Activated T-cell treated with anti-CD3 and anti-CD28 coated beads for 1 hour (primary cell): ENCODE measurements around the gene WWOX.

Experiments used
- DNase-seq: peaks from one replicate; pipeline ENCODE4 v3.0.0-alpha.2; 2020; ENCODE audit warnings: low read depth

The WWOX gene

DNA sequence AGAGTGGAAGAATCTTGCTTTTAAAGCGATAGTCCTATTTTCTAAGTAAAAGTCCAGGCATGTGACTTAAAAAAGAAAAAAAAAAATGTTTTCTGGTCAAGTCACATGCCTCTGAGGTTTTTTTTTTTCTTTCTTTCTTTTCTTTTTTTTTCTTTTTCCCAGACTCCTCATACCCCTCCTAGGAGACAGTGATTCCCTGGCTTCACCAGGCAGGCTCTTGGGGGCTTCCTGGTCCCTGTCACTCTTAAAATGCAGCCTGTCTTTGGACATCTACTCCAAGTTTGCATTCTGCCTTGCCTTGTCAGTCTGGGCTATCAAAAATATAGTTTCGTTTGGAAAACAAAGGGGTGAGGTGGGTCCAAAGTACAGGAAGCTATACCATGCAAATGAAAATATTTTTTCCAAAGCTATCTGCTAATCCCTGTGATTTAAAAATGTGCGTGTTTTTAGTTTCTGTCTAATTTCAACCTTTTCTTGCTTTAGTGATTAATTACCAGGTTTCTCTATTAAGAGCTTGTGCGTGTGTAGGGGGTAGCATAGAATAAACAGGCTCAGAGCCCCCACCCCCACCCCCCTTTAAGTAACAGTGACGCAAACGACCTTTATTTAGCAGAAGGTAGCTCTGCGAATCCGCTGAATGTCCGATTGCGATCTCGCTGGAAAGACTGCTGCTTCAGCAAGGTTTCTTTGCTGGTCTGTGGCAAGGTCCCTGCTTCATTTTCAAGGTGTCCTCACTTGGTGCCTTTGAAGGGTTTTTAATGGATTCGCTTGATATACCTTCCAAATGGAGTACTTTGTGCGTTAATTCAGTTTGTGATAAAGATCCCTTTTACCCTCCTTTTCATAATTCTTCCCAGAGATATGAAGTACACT lies 510.2 kb downstream of the WWOX start:
- no peak for DNase-seq

DNA sequence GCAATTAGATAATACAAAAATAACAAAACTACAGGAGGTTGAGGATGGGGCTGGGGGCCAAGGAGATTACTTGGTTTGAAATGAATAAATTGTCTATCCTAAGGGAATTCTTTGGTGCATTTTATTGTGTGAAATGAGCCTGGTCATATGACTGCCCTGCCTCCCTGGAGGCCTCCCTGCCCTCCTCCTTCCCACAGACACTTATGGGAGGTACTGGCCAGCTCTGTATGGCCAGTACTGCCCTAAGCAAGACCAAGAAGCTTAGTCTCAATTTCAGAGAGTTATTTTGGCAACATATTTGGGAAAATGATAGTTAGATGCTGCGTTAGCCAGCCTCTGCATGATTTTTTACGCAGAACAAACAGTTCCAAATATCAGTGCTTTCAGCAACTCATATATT lies 511.9 kb downstream of the WWOX start:
- DNase-seq = no peak

DNA sequence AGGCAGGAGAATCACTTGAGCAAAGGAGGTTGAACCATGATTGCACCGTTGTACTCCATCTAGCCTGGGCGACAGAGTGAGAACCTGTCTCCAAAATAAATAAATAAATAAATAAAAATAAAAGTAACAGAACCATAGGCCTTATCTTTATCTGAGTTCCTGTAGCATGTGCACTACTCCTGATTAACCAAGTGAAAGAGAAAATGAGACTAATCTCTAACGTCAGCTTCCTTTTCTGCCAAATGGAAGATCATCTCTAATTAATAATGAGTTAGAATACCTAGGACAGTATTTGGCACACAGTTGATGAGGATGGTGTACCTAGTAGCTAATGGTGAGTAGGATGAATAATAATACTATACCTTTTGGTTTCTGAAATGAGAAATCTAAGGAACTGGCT lies 520.4 kb downstream of the WWOX start:
- DNase-seq = no peak

DNA sequence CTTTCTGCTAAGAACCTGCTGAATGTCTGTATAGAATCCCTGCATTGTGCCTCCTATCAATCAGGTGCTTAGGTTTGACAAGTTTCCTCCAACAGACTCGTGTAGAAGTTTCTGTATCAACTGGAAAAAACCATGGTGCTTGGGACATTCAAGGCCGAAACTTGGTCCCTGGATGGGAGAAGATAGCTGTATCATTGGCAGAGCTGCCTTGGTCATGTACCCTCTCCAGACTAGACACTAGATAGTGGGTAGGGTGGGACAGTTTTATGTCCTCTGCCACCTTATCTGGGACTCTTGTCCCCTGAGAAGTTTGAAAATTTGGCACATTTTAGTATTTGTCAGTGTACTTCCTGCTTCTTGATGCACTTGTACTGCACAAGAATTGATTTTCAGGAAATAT lies 520.8 kb downstream of the WWOX start:
- no peak for DNase-seq

DNA sequence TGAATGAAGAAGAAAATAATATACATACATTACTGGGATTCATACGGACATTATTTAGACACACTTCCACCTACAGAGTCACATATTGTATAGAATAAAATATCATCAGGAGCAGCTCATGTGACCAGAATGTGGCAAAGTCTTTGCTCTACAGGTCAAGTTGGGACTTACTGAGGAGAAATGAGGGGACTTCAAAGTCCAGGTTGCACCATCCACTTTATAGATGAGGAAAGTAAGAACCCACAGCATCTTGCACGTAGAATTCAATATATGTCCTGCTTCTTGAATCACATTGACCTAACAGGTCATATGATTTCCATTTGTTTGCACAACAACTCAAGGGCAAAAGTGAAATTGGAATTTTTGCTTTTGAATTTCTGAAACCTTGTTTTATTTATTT lies 524.3 kb downstream of the WWOX start:
- no peak for DNase-seq

DNA sequence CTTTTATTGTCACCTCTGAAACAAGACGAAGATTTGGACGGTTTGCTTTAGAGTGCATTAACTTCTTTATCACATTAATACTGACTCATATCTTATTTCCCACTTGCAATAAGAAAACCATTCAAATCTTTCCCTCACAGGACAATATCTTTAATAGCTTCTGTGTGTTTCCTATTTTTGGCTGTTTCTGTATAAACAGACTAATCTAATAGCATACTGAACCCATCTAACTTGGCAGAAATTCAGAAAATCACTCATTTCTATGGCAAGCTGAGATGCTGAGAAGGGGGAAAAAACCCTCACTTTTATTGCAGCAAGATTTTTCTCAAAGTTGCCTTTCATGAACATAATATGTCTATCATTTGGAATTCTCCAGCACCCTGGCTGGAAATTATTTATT lies 524.9 kb downstream of the WWOX start:
- no peak for DNase-seq

DNA sequence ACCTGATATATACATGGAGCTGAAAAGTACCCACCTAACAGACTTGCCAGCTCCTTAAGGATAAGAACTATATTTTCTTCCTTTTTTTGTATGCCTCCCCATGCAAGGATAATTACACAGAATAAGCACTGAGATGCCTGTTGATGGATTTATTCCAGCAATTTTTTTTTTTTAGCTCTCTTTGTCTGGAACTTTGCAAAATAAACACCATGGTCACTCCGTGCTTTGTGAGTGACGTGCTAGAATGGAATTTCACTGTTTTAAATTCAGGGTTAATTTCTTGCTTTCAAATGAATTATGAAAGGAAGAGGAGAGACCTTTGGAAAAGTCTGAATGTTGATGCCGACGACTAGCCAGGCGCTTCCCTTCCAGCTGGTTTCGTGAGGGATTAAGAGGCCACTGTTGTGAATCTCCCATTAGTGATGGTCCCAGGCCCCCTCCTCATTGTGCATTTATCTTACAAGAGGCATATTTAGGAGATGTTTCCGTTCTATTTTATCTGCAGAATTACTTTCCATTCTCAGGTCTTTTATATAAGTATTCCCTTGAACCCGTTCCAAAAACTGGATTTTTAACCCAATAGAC lies 529.1 kb downstream of the WWOX start:
- no peak for DNase-seq

DNA sequence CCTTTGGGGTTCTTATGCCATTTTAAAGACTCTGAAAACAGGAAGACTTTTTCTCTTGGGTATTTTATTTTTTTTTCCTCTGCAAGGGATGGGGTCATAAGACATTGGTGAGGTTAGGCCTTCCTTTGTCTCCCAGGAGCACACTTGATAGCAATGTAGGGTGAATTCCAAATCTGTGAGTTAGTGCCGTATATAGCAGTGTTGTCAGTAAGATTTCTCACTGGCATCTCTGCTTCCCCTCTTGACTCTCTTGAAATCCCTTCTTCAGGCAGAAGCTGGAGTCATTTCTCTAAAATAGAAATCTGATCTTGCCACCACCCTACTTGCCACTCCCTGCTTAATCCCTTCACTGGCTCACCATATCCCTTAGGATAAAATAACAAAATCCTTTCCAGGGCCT lies 529.7 kb downstream of the WWOX start:
- no peak for DNase-seq

DNA sequence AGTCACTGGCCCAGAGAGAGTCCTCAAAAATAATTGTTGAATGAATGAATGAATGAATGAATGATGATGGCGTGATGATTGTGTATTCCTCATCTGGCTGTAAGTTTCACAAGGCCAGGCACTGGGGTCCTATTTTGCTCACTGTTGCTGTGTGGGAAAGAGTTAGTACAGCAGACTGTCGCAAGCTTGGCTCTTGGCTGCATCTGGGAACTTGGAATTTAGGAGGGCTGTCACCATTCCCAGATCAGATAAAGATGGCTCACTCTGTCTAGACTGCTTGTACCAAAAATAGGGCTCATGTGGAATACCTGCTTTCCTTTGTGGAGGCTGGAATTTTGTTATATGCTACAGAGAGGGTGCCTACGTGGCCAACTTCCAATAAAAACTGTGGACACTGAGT lies 530.6 kb downstream of the WWOX start:
- no peak for DNase-seq

DNA sequence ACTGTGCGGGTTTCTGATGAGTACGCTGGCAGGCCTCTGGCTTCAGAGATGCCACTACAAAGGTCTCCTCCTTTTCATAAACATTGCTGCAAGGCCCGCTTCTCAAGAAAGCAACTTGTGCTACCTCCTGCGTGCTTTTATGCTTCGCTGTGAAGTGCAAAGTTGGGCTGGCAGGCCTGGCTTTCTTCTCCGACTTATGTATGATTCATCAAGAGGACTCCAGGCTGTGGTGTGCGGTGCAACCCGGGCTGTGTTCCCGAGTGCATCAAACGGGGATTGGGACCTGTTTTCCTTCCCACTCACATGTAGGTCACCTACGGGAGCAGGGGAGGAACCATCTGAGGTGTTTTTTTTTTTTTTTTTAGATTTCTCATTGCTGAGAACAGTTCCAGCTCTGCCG lies 534.1 kb downstream of the WWOX start:
- DNase-seq = no peak

DNA sequence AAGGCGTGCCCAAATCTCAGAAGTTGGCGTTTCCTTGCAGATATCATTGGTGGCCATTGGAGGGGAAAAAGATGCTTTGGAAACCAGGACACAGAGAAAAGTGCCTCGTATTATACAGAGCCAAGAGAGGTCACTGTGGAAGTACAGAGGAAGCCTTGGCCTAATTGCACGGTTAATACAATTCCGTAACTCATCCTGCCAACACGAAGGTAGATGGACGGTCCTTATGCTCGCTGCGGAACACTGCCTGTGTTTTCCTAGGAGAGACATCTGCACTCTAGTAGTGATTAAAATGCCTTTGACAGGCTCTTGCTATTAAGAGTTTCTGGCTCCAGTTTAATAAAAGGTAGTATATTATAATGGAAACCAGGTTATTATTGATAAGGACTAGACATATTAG lies 536.4 kb downstream of the WWOX start:
- DNase-seq = no peak

DNA sequence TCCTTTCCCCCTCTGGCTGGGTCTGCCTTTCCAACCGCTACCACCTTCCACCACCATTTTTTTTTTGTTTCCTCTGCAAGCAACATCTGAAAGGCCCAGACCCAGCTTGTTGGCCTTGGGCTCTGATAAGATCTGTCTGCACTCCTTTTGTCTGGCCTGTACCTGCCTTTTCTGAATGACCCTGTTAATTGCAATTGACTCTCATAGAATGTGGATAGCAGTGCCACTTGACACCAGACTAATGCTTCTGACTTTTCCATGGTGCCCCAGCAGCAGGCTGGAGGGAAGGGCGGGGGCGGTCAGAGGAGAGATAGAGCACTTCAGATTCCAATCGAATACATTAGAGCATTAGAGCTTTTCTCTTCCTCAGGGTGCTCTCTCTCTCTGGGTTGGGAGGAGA lies 538.9 kb downstream of the WWOX start:
- no peak for DNase-seq

DNA sequence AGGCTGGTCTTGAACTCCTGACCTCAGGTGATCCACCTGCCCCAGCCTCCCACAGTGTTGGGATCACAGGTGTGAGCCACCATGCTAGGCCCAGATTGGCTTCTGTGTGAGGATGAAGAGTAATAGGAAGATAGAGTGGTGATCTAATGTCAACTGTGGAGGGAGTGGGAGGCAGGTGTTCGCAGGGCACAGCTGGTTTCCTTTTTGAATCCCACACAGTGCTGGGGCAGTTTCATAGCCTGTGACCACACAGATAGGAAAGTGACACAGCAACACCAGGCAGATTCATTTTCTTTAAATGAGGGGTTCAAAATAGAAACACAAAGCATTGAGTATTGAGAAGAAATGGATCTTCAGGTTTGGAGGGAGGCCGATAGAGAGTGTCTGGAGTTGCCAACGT lies 540.3 kb downstream of the WWOX start:
- no peak for DNase-seq

DNA sequence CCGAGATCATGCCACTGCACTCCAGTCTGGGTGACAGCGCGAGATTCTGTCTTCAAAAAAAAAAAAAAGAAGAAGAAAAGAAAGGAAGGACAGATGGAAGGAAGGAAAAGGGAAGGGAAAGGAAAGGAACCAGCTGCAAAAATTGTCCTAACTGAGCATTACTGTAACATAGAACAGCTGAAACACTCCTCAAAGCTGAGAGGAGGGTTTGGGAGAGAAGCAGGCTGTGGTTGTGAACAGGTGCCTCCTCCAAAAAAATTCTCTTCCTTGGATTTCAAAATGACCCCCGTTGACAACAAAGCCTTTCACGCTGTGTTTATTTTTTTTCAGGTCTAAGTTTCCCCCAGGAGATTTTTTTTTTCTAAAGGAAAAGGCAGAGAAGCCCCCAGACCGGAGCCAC lies 541.4 kb downstream of the WWOX start:
- DNase-seq = no peak

DNA sequence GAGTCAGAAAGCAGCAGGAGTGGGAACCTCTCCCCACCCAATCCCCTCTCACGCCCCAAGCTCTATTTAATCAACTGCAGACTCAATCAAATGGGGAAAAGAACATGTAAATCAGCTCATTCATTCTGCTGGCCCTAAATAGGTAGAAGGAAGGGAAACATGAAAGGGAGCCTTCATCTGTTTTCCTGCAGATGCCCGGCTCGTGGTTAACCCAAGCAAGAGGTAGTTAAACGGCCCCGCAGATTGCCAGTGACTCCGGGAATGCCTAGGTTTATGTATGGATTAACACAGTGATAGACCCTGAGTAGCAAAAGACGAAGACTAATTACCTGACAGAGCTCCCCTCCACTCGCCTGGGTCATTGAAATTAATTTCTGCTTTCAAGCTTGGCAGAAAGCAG lies 542.0 kb downstream of the WWOX start:
- no peak for DNase-seq

DNA sequence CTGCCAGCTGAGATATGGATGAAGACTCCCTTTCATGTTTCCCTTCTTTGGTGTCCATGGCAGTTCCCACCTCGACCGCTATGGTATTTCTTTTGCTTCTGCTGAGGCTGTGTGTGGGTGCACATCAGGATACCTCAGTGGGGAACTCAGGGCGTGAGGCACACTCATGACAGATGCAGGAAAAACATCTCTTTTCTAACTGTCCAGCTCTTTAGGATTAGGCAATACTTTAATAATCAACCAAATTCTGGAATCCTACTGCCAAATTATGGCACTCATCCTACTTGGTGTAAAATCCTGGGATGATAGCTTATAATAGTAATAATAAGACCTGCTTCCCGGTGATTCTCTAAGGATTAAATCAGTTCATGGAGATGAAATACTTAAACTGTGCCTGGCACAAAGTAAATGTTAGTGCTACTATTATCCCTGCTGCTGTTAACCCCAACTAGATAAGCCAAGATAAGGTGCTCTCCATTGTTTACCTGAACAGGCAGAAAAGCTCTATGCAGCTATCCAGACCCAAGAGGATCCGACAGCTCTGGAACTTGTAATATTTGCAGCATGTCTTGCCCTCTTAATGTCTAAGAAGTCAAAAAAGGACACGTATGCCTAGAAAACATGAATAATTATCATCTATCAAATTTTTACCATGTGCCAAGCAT lies 543.3 kb downstream of the WWOX start:
- no peak for DNase-seq

DNA sequence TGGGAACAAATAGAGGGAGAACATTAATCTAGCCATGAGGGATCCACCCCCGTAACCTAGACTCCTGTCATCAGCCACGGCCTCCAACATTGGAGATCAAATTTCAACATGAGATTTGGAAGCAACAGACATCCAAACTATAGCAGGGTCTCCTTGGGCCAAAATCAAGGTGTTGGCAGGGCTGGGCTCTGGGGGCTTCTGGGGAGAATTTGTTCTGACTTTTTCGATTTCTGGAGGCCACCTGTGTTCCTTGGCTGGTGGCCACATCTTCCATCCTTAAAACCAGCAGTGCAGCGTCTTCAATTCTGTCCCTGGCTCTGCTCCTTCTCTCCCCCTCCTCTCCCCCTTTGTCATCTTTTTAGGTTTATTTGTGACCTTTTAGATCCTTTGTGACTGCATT lies 546.2 kb downstream of the WWOX start:
- no peak for DNase-seq

DNA sequence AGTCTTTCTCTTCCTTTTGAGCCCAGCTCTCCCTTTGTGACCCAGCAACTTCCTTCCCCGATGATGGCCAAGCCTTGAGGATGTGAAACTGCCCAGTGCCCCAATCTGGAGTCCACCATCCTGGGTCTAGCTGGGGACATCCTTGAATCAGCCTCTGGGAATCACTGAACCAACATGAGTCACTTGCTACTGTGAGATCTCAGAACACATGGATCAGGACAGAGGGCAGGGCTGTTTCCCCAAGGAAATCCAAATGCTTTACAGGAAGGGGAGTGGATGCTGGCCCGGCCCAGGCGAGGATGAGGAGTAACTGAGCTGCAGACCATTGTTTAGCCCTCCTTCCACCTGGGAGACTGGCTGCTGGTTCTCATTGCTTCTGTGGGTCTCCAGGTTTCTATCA lies 547.6 kb downstream of the WWOX start:
- DNase-seq = no peak

DNA sequence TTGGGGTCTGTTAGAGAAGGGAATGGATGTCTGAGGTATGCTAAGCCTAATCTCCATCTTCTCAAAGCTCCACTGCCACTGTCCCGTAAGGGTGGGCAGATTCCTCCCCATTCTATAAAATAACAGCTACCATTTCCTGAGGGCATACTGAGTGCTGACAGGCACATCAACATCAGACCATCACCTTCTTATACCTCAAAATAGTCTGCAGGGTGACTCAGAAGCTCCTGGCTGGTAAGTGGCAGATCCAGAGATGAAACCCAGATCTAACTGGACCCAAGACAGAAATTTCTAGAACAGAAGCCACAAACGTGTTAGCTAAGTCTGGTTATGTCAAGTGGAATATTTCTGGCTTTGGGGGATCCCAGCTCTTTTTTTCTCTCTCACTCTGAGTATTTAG lies 548.0 kb downstream of the WWOX start:
- no peak for DNase-seq

DNA sequence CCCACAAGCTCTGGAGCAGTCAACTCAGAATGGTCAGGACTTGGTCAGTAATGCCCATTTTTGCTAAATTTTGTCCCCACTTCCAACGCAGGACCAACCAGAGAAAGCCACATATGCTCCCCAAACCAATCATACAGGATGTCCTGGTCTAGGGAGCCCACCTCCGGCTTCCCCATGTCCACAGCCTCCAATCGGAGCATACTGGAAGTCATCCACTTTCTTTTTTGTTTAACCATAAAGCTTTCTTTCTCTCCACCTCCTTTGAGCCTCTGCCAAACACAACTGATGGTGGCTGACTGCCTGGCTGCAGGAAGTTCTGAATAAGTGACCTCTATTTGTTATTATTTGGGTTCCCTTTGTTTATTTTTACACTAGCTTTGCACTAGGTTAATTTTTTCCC lies 549.1 kb downstream of the WWOX start:
- no peak for DNase-seq

DNA sequence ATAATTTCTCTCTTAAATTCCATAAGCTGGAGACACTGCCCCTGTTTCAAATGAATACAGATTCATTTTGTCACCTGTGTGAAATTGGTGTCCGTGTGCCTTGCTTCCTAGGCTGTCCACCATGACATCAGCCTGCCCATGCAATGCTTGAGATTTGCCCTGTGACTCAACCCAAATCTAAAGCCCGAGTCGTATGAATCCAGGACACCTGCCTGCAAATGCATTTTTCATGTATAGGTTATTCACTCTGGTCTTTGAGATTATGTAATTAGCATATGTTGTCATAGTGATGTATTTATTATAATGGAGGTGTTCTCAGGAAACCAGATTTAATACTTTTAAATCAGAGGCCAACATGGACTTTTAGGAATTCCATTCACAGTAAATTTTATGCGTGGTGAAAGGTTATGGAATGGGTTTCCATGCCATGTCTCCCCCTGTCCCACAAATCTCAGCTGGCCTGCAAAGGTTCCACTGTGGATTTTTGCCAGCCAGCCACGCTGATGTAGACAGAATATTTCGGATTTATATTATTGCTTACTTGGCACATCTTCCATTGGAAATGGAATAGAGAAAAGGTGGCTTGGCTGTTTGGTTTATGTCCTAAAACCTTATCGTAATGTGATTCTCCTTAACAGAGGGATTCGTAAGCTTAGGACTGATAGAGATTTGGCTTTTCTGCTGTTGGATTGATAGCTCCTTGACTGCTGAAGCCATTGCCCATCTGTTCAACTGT lies 551.1 kb downstream of the WWOX start:
- no peak for DNase-seq

DNA sequence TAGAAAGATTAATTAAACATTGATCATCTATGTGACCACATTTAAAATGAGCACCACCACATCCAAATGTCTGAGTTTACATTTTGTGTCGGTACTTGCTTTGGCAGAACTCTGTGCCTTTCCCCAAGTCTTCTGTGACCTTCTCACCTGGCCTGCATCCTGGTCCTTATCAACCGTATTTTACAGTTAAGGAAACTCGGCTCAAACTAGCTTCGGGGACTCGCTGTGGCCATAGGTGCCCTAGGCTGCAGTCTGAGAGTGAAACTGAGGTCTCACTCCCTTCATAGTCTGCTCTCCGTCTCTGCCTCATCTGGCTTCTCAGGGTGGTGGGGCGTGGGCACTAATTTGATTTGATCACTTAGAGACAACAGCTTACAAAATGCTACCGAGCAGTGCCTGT lies 555.5 kb downstream of the WWOX start:
- DNase-seq = no peak
